ENCODE data around the gene YWHAH. TPM values are rescaled to one million over a fixed set of nuclear protein-coding genes. Genes with fewer than 3 reads are reported as not detected.

YWHAH gene
- total RNA-seq, result 121 TPM

GRCh38 chr22:31943978-31944699, at the start of gene YWHAH:
Gene YWHAH (plus strand): TSS chr22:31944535. CDS start chr22:31944734, 199 bp downstream.

Other genes starting within 250 kb of the YWHAH start
- 40.0 TPM for gene PRR14L, start 194.4 kb upstream of the YWHAH start, total RNA-seq
- 38.2 TPM for gene DEPDC5, start 190.5 kb upstream of the YWHAH start, total RNA-seq
- gene SLC5A1, start 98.7 kb downstream of the YWHAH start, total RNA-seq, result 0.82 TPM
- gene C22orf42, start 214.8 kb downstream of the YWHAH start, total RNA-seq, result not detected

Data from camera-type eye (tissue), 1 donor.